Naive thymus-derived CD8-positive, alpha-beta T cell (primary cell): ENCODE data around the gene LIM2. TPM values are rescaled to one million over a fixed set of nuclear protein-coding genes. Genes with fewer than 3 reads are reported as not detected.
A peak's percentile ranks its signal among the peaks of the same experiment; 100 is the strongest.

Experiments used
- ATAC-seq, 2 donors: fragments of 150-1000 bp; cut with Tn5 transposase in 1 of 2; sonication (Bioruptor Pico), chemical (Tn5 transposase) in 1 of 2; 1 replicate in 1 of 2; 2 replicates in 1 of 2; pipeline ENCODE4 v1.10.0; 2021; ENCODE audit warnings: mild to moderate bottlenecking in 2 of 2, moderate library complexity in 2 of 2
- POLR2A ChIA-PET: fragments of 350-600 bp; sonication (Branson Sonifier 250); formaldehyde crosslinking; loops from one replicate; lab custom pipeline; 2021; ENCODE audit warnings: antibody characterized with exemption; lab: Charles Lee
- DNase-seq, 10 donors: peaks; one replicate each; pipeline versions ENCODE4 v3.0.0 to v3.0.0-alpha.2; 2020 to 2022
- H3K27ac Mint-ChIP-seq, 10 donors: one replicate each; pipeline ENCODE4 v1.8.0; 2020 to 2022; ENCODE audit warnings: mild to moderate bottlenecking in 10 of 10, mixed read lengths in 10 of 10, moderate library complexity in 4 of 10, inconsistent platforms in 1 of 10
- H3K27me3 Mint-ChIP-seq, 5 donors: one replicate each; pipeline ENCODE4 v1.8.0; 2021 to 2022; ENCODE audit warnings: mixed read lengths in 5 of 5
- H3K36me3 Mint-ChIP-seq, 3 donors: one replicate each; pipeline ENCODE4 v1.8.0; 2020 to 2022; ENCODE audit warnings: mixed read lengths in 3 of 3, mild to moderate bottlenecking in 2 of 3, inconsistent platforms in 1 of 3
- H3K4me1 Mint-ChIP-seq, 4 donors: one replicate each; pipeline ENCODE4 v1.8.0; 2021 to 2022; ENCODE audit warnings: mixed read lengths in 4 of 4
- H3K4me3 Mint-ChIP-seq, 10 donors: one replicate each; pipeline ENCODE4 v1.8.0; 2020 to 2022; ENCODE audit warnings: mild to moderate bottlenecking in 10 of 10, mixed read lengths in 10 of 10, moderate library complexity in 6 of 10, inconsistent platforms in 1 of 10
- H3K9me3 Mint-ChIP-seq, 9 donors: one replicate each; pipeline ENCODE4 v1.8.0; 2020 to 2022; ENCODE audit warnings: mixed read lengths in 9 of 9, mild to moderate bottlenecking in 3 of 9, inconsistent platforms in 1 of 9, moderate library complexity in 1 of 9
- polyA plus RNA-seq, 3 donors: library from polyadenylated mRNA; unstranded; fragments of 300-500 nt; fragmentation: Illumina TruSeq; gene quantifications; one replicate each; pipeline ENCODE4 v1.2.3, GENCODE V29; 2021
- total RNA-seq, 8 experiments: library from RNA in 2 of 8; stranded (reverse) in 2 of 8; gene quantifications; one replicate each; pipeline ENCODE4 v1.2.3 and lab custom pipeline; 2021 to 2026

The LIM2 gene
- total and polyA plus RNA-seq, 5 experiments from 2014 or later: 0.68 TPM; not detected in 4

GRCh38 chr19:51341976-51342580 lies 45.7 kb downstream of the LIM2 start, which contains the start of gene VSIG10L:
Gene VSIG10L, minus strand, starts transcription at chr19:51342139. Its CDS starts 15 bp downstream, at chr19:51342124.
- no peak for DNase-seq
- peak within 1 kb of the TSS in 9 of 10 donors; percentile 16 to 80 (median 65) for H3K27ac Mint-ChIP-seq
- ATAC-seq: no peak
- peaks cover 20 to 38% (median 21%) of the 10 kb centered on the region in 4 donors for H3K4me1 Mint-ChIP-seq
- POLR2A ChIA-PET: interaction anchor here (0.5 to 1.9 kb wide), 3 partner anchors 55 to 1368 kb away, joined by 4 read pairs; no protein-coding TSS in a partner anchor
- H3K4me3 Mint-ChIP-seq: peak within 1 kb of the TSS; percentile 44 to 89 (median 74)
- H3K36me3 Mint-ChIP-seq: peaks cover 0 to 14% (median 0%) of the 10 kb centered on the region in 3 donors
- H3K9me3 Mint-ChIP-seq: no peaks in the 10 kb centered on the region
- peaks cover 0 to 2% (median 0%) of the 10 kb centered on the region in 5 donors for H3K27me3 Mint-ChIP-seq

DNA sequence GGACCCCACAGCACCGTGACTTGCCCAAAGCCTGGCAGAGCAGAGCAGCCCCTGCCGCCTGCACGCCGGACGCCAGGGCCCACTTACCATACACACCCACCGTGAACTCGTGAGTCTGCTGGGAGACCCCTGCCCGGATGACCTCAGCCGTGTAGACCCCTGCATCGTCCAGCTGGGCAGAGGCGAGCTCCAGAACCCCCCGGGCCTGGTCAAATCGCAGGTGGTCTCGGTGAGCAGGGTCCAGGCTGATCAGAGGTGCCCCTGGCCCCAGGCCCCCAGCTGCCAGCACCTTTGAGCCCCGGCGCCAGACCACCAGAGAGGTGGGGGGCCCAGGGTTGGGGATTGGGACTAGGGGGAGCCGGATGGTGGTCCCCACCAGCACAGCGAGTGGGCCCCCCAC lies 46.7 kb downstream of the LIM2 start:
- Mint-ChIP-seq H3K4me3 (peak overlapping the region; percentile 44 to 89 (median 71)), H3K9me3 (no peaks in the 10 kb centered on the region), H3K36me3 (peaks cover 0 to 5% (median 0%) of the 10 kb centered on the region in 3 donors), H3K27ac (peak overlapping the region in 4 of 10 donors; percentile 26 to 48 (median 33)), H3K4me1 (peaks cover 20 to 38% (median 21%) of the 10 kb centered on the region in 4 donors), H3K27me3 (peaks cover 0 to 2% (median 0%) of the 10 kb centered on the region in 5 donors)
- DNase-seq (no peak), ATAC-seq (no peak)
- POLR2A ChIA-PET: interaction anchor here (0.6 to 1.9 kb wide), 5 partner anchors 25 to 100 kb away, joined by 3 to 4 read pairs (median 3); partner anchors contain the start of genes ETFB and SIGLEC10

DNA sequence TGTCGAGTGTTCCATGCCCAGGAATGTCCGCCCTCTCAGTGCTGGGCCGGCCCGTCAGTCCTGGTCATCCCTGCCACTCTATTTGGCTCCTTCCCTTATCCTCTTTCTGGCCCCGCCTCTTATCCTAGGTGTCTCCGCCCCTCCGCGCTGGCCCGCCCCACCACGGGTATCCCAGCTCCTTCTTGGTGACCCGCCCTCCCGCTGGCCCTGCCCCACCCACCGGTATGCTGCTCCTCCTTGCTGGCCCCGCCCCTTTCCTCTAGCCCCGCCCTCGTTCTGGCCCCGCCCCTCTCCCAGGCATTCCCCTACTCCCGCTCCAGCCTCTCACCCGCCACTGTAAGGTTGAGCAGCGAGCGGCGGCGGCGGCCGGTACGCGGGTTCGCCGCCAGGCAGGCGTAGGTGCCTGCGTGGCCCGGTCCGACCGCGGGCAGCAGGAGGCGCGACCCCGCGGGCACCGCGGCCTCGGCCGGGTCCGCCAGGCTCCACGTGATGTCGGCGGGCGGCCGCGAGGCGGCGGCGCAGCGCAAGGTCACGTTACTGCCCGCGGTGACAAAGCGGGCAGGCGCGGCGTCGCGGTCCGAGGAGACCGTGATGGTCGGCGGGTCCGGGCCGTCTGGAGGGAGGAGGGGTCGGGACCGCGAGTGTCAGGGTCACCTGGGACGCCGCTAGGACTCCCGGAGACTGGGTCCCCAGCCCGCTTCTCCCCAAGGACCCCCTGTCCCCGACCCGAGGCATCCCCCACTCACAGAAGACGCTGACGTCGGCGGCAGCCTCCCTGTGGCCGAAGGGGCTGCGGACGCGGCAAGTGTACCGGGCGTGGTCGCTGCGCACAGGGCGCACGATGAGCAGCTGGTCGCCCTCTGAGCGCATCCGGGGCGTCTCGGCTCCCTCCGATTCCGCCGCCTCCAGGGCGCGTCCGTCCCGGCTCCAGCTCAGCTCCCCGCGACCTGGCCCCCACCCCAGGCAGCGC lies 47.8 kb downstream of the LIM2 start:
- DNase-seq (peak; percentile 33 to 89 (median 68)), ATAC-seq (peak; percentile 52 to 53)
- peaks cover 0 to 2% (median 0%) of the 10 kb centered on the region in 3 donors for H3K36me3 Mint-ChIP-seq
- H3K4me3 Mint-ChIP-seq: peak overlapping the region; percentile 75 to 92 (median 89)
- H3K9me3 Mint-ChIP-seq: no peaks in the 10 kb centered on the region
- peaks cover 20 to 35% (median 21%) of the 10 kb centered on the region in 4 donors for H3K4me1 Mint-ChIP-seq
- POLR2A ChIA-PET: interaction anchor here (0.7 to 1.9 kb wide), 5 partner anchors 28 to 102 kb away, joined by 3 to 5 read pairs (median 4); partner anchors contain the start of genes NKG7 and SIGLEC10
- peaks cover 0 to 6% (median 3%) of the 10 kb centered on the region in 5 donors for H3K27me3 Mint-ChIP-seq
- peak overlapping the region in 7 of 10 donors; percentile 47 to 84 (median 61) for H3K27ac Mint-ChIP-seq

DNA sequence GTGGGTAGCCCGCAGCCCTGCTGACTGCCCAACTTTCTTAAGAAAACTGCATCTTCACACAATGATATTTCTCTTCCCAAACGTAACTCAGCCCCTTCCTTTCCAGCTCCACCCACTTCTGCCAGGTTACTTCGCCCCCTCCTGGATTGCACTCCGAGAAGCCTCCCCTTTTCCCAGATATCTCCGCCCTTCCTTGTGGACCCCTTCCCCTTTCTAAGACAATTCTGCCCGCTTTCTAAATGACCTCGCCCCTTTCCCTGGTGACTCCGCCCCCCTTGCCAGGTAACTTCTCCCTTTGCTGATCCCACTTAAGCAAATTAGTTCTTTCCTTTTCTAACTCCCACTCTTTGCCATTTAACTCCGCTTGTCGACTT lies 48.5 kb downstream of the LIM2 start:
- ATAC-seq (peak in 1 of 2 donors; percentile 6), DNase-seq (no peak)
- Mint-ChIP-seq H3K36me3 (no peaks in the 10 kb centered on the region), H3K4me3 (peak overlapping the region; percentile 75 to 92 (median 89)), H3K27ac (peak overlapping the region in 9 of 10 donors; percentile 18 to 84 (median 61)), H3K4me1 (peaks cover 20 to 31% (median 21%) of the 10 kb centered on the region in 4 donors), H3K9me3 (no peaks in the 10 kb centered on the region), H3K27me3 (peaks cover 0 to 12% (median 3%) of the 10 kb centered on the region in 5 donors)
- POLR2A ChIA-PET: interaction anchor here (0.7 to 1.0 kb wide), 2 partner anchors 29 to 33 kb away, joined by 4 to 5 read pairs; partner anchors contain the start of gene NKG7

- Mint-ChIP-seq H3K4me1 (peaks cover 20 to 26% (median 21%) of the 10 kb centered on the region in 4 donors), H3K27ac (peak overlapping the region in 9 of 10 donors; percentile 18 to 84 (median 61)), H3K27me3 (peaks cover 2 to 18% (median 5%) of the 10 kb centered on the region in 5 donors), H3K36me3 (no peaks in the 10 kb centered on the region), H3K9me3 (no peaks in the 10 kb centered on the region), H3K4me3 (peak overlapping the region; percentile 75 to 92 (median 89))
- POLR2A ChIA-PET: interaction anchor here (0.7 to 1.0 kb wide), 2 partner anchors 29 to 34 kb away, joined by 4 to 5 read pairs; partner anchors contain the start of gene NKG7
- ATAC-seq (peak; percentile 86 to 89), DNase-seq (peak; percentile 68 to 89 (median 83))
Observed at GRCh38 chr19:51338563-51339312, 49.0 kb downstream of the LIM2 start.

- Mint-ChIP-seq H3K27me3 (peaks cover 2 to 20% (median 5%) of the 10 kb centered on the region in 5 donors), H3K36me3 (no peaks in the 10 kb centered on the region), H3K27ac (no peak overlapping the region), H3K9me3 (no peaks in the 10 kb centered on the region), H3K4me3 (peak overlapping the region; percentile 75 to 92 (median 89)), H3K4me1 (peaks cover 19 to 22% (median 21%) of the 10 kb centered on the region in 4 donors)
- ATAC-seq (no peak), DNase-seq (no peak)
- POLR2A ChIA-PET: no interaction called here
Observed at GRCh38 chr19:51337861-51338562, 49.8 kb downstream of the LIM2 start.

- peaks cover 14 to 22% (median 16%) of the 10 kb centered on the region in 4 donors for H3K4me1 Mint-ChIP-seq
- no peak overlapping the region for H3K27ac Mint-ChIP-seq
- ATAC-seq (no peak), DNase-seq (no peak)
- H3K27me3 Mint-ChIP-seq: peaks cover 2 to 21% (median 5%) of the 10 kb centered on the region in 5 donors
- POLR2A ChIA-PET: no interaction called here
- H3K36me3 Mint-ChIP-seq: no peaks in the 10 kb centered on the region
- no peak overlapping the region for H3K4me3 Mint-ChIP-seq
- no peaks in the 10 kb centered on the region for H3K9me3 Mint-ChIP-seq
Observed at GRCh38 chr19:51337141-51337860, 50.5 kb downstream of the LIM2 start.

DNA sequence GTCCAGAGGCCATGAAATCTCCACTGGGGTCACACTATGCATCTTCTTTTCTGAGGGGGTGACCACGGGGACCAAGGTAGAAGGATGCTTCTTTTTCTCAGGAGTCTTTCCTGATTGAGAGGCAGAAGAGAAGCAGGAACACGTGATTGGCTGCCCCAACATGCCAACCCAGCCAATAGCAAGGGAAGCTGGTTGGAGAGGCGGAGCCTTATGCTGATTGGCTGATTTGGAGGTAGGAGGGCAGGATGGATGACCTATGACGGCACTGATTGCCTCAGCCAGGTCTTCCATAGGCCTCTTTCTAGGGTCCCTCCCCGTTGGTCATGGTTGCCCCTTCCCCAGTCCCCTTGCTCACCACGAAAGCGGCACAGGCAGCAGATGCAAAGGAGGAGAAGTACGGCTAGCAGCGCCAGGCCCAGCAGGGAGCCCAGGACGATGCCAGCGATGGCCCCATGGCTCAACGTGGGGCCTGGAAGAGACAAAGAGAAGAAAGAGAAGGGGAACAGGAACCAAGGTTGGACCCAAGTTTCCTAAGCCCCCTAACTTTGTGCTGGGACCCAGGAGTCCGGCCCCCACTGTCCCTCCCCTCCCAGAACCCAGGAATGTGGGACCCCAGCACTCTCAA lies 53.8 kb downstream of the LIM2 start:
- H3K27me3 Mint-ChIP-seq: peaks cover 19 to 55% (median 29%) of the 10 kb centered on the region in 5 donors
- H3K4me1 Mint-ChIP-seq: peaks cover 6 to 8% (median 7%) of the 10 kb centered on the region in 4 donors
- ATAC-seq (no peak), DNase-seq (no peak)
- peaks cover 3 to 18% (median 5%) of the 10 kb centered on the region in 3 donors for H3K36me3 Mint-ChIP-seq
- POLR2A ChIA-PET: interaction anchor here (0.7 kb wide), 1 partner anchor 82 kb away, joined by 3 read pairs; no protein-coding TSS in a partner anchor
- H3K9me3 Mint-ChIP-seq: peaks cover 0 to 9% (median 0%) of the 10 kb centered on the region in 9 donors
- H3K4me3 Mint-ChIP-seq: no peak overlapping the region
- H3K27ac Mint-ChIP-seq: peak overlapping the region in 1 of 10 donors; percentile 80

GRCh38 chr19:51331716-51332115 lies 56.1 kb downstream of the LIM2 start:
- Mint-ChIP-seq H3K27me3 (peaks cover 24 to 77% (median 43%) of the 10 kb centered on the region in 5 donors), H3K4me3 (no peak overlapping the region), H3K36me3 (peaks cover 3 to 18% (median 5%) of the 10 kb centered on the region in 3 donors), H3K4me1 (peaks cover 7 to 9% (median 7%) of the 10 kb centered on the region in 4 donors), H3K9me3 (peaks cover 0 to 9% (median 0%) of the 10 kb centered on the region in 9 donors), H3K27ac (no peak overlapping the region)
- DNase-seq: no peak
- no peak for ATAC-seq
- POLR2A ChIA-PET: no interaction called here

DNA sequence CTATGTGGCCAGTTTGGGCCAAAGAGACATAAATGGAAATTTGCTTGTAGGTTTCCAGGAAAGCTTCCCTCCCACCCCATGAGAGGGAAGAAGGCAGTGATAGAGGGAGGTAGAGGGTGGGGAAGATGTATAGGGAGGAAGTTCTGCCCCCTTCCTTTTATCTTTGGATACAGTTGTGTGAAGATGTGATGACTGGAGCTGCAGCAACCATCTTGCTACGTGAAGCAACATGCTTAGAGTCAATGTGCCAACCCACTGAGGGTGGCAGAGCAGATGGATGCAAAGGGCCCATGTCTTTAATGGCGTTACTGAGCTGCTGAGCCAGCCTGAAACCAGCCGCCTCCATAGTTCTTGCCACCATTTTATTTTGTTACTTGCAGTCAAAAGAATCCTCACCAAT lies 56.6 kb downstream of the LIM2 start:
- peaks cover 7 to 9% (median 7%) of the 10 kb centered on the region in 4 donors for H3K4me1 Mint-ChIP-seq
- ATAC-seq (no peak), DNase-seq (no peak)
- H3K4me3 Mint-ChIP-seq: peak overlapping the region in 1 of 10 donors; percentile 36
- POLR2A ChIA-PET: no interaction called here
- H3K9me3 Mint-ChIP-seq: peaks cover 0 to 9% (median 0%) of the 10 kb centered on the region in 9 donors
- peaks cover 24 to 81% (median 47%) of the 10 kb centered on the region in 5 donors for H3K27me3 Mint-ChIP-seq
- peaks cover 3 to 18% (median 5%) of the 10 kb centered on the region in 3 donors for H3K36me3 Mint-ChIP-seq
- no peak overlapping the region for H3K27ac Mint-ChIP-seq
